ENCODE results near the gene ZNF491.

GRCh38 chr19:11807099-11807380, 8.7 kb downstream of the ZNF491 start:
- TF ChIP-seq CTCF (conservative IDR thresholded peaks at IDR 0.05; ENCODE audit: low read depth, low read length) (no peak), POLR2A (IDR thresholded peaks at IDR 0.05; ENCODE audit: low read depth, low read length) (no peak), CEBPB (IDR thresholded peaks at IDR 0.05; ENCODE audit: low read depth, low read length) (no peak), RFX5 (IDR thresholded peaks at IDR 0.05; ENCODE audit: low read depth, low read length) (no peak), MAZ (IDR thresholded peaks at IDR 0.05; ENCODE audit: borderline replicate concordance, low read depth, low read length) (no peak), RAD21 (IDR thresholded peaks at IDR 0.05; ENCODE audit: low read length) (no peak), CHD1 (IDR thresholded peaks at IDR 0.05; ENCODE audit: low read depth, low read length) (no peak), BHLHE40 (IDR thresholded peaks at IDR 0.05; ENCODE audit: low read depth, low read length) (no peak), NFE2L2 (IDR thresholded peaks at IDR 0.05; ENCODE audit: low read depth, low read length) (no peak), ELK1 (IDR thresholded peaks at IDR 0.05; ENCODE audit: borderline replicate concordance, low read depth, low read length) (no peak), RCOR1 (IDR thresholded peaks at IDR 0.05; ENCODE audit: insufficient replicate concordance, low read length) (no peak)
- TF ChIP-seq, protein P1, sequence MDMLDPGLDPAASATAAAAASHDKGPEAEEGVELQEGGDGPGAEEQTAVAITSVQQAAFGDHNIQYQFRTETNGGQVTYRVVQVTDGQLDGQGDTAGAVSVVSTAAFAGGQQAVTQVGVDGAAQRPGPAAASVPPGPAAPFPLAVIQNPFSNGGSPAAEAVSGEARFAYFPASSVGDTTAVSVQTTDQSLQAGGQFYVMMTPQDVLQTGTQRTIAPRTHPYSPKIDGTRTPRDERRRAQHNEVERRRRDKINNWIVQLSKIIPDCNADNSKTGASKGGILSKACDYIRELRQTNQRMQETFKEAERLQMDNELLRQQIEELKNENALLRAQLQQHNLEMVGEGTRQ (IDR thresholded peaks at IDR 0.05; ENCODE audit: low read depth, low read length): no peak

Data from IMR-90 (cell line).